ENCODE results near the gene L3MBTL4. TPM values are rescaled to one million over a fixed set of nuclear protein-coding genes. Genes with fewer than 3 reads are reported as not detected.

The L3MBTL4 gene
- total and polyA plus RNA-seq, 4 donors, result 2.3 to 15.0 (median 5.0) TPM

DNA sequence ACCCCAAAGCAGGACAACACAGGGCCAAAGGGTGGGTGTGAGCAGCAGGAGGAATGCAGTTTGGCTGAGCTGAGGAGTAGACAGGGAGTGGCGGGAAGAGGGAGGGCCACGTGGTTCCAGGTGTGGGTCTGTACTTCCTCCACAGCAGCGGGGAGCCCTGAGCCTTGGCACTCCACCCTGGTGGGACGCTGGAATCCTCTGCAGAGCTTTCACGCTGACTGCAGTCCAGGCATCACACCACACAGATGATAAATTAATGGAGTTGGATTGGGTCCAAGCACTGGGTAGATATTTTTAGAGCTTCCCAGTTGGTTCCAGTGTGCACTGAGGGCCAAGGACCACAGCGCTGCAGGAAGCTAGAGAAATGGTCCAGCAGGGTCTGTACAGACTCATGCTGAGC lies 452.3 kb downstream of the L3MBTL4 start (continued):
- TF ChIP-seq EGR1 (IDR thresholded peaks at IDR 0.05; ENCODE audit: low read depth in 2 of 2) (no peak), HNF4A (conservative IDR thresholded peaks at IDR 0.05) (no peak)

GRCh38 chr18:5961828-5962150 lies 452.9 kb downstream of the L3MBTL4 start:
- Histone ChIP-seq H3K9ac (ENCODE audit: low read depth in 1 of 2, low read length in 2 of 2) (no peak overlapping the region), H3K9me3 (ENCODE audit: control insufficient read depth in 4 of 4, low read length in 3 of 4) (no peaks in the 10 kb centered on the region), H3K27ac (ENCODE audit: low read depth in 1 of 2, low read length in 2 of 2) (no peak overlapping the region), H3K4me1 (ENCODE audit: control insufficient read depth in 4 of 4, insufficient read depth in 4 of 4, low read length in 3 of 4) (no peaks in the 10 kb centered on the region), H3K4me3 (ENCODE audit: low read depth in 1 of 3, low read length in 3 of 3) (no peak overlapping the region), H3K27me3 (ENCODE audit: control insufficient read depth in 4 of 4, insufficient read depth in 4 of 4, low read length in 3 of 4) (no peaks in the 10 kb centered on the region), H3K36me3 (ENCODE audit: control insufficient read depth in 4 of 4, insufficient read depth in 3 of 4, low read depth in 1 of 4, low read length in 3 of 4) (peaks cover 0 to 10% (median under 1%) of the 10 kb centered on the region in 4 donors)
- TF ChIP-seq RAD21 (IDR thresholded peaks at IDR 0.05), result no peak
- no peak for TF ChIP-seq EGR1 (IDR thresholded peaks at IDR 0.05; ENCODE audit: low read depth in 2 of 2)
- TF ChIP-seq SP1 (IDR thresholded peaks at IDR 0.05), result no peak
- no peak for TF ChIP-seq RXRA (IDR thresholded peaks at IDR 0.05)
- no peak for TF ChIP-seq HNF4A (conservative IDR thresholded peaks at IDR 0.05)
- no peak for TF ChIP-seq REST (IDR thresholded peaks at IDR 0.05)
- TF ChIP-seq ZBTB33 (IDR thresholded peaks at IDR 0.05), result no peak
- TF ChIP-seq FOXA2 (IDR thresholded peaks at IDR 0.05), result no peak
- no peak for TF ChIP-seq CTCF (IDR thresholded peaks at IDR 0.05; ENCODE audit: low read depth, low read length, missing input control)
- no peak for TF ChIP-seq FOXA1 (IDR thresholded peaks at IDR 0.05)
- no peak for TF ChIP-seq JUND (IDR thresholded peaks at IDR 0.05)
- TF ChIP-seq, protein P1, sequence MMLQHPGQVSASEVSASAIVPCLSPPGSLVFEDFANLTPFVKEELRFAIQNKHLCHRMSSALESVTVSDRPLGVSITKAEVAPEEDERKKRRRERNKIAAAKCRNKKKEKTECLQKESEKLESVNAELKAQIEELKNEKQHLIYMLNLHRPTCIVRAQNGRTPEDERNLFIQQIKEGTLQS (IDR thresholded peaks at IDR 0.05), result no peak
- no peak for TF ChIP-seq GABPA (IDR thresholded peaks at IDR 0.05 in 1 of 2, conservative IDR thresholded peaks at IDR 0.05 in 1 of 2)
- peak; percentile 28 for DNase-seq (ENCODE audit: low spot score)
- WGBS, result 98% methylated on average over 3 of the region's 3 CpGs

Data from liver (tissue), 9 donors.